Measurements from ENCODE around the gene C11orf97. TPM values are rescaled to one million over a fixed set of nuclear protein-coding genes. Genes with fewer than 3 reads are reported as not detected.

The C11orf97 gene
- total and polyA plus RNA-seq, 2 donors (not counting 3 experiments of a cell fraction or from before 2014, with no cell fraction given), result not detected

DNA sequence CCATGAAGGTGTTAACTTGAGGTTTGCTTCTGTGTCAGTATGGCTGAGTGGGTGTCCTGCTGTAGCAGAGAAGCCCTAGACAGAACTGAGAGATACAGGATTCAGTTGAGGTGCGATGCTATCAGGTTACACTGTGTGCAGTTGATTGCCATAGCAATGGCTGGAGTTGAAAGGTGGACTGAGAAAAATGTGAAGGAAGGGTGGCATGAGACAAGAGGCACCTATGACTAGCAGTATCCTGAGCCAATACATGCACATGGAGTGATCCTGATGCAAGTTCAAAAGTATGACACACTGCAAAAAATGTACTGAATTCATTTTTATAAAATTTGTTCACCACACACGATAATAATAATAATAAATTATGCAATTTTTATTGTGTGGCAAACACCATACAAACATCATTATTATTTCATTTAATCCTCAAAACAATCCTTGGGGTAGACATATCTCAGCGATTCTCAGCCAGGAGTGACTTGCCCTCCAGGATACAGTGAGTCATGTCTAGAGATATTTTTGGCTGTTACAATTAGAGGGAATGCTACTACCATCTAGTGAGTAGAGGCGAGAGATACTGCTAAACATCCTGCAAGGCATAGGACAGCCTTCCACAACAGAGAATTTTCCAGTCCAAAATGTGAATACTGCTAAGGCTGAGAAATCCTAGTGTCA, 51.1 kb downstream of the C11orf97 start:
- Histone ChIP-seq H3K4me1 (ENCODE audit: control insufficient read depth, extremely low read depth, insufficient read depth, low read length) (peaks cover 12% of the 10 kb centered on the region), H3K79me2 (ENCODE audit: control insufficient read depth, insufficient read depth, low read length) (no peaks in the 10 kb centered on the region), H3K4me2 (ENCODE audit: insufficient read depth, low read length) (no peak overlapping the region), H3K9me1 (replicated peaks; ENCODE audit: control insufficient read depth, extremely low read depth, insufficient read depth, low read length) (no peaks in the 10 kb centered on the region), H3K9me3 (replicated peaks; ENCODE audit: control insufficient read depth, insufficient read depth, low read length) (no peaks in the 10 kb centered on the region), H3K27me3 (ENCODE audit: control insufficient read depth in 2 of 2, insufficient read depth in 2 of 2, low read length in 2 of 2) (no peaks in the 10 kb centered on the region), H2AFZ (ENCODE audit: low read depth, low read length) (no peak overlapping the region), H4K20me1 (replicated peaks; ENCODE audit: control insufficient read depth, extremely low read depth, insufficient read depth, low read length) (no peaks in the 10 kb centered on the region), H3K9ac (replicated peaks; ENCODE audit: extremely low read depth, insufficient read depth, low read length) (no peak overlapping the region), H3K27ac (ENCODE audit: insufficient read depth, low read depth, low read length) (no peak overlapping the region), H3K36me3 (ENCODE audit: control insufficient read depth in 2 of 2, extremely low read depth in 1 of 2, insufficient read depth in 2 of 2, low read length in 2 of 2) (no peaks in the 10 kb centered on the region), H3K4me3 (replicated peaks in 1 of 3; ENCODE audit: insufficient read depth in 1 of 3, low read depth in 1 of 3, low read length in 3 of 3) (no peak overlapping the region)
- ChIA-PET POLR2A (no interaction called here), CTCF (no interaction called here)
- BruUV-seq (replicated peaks), result no TSS peak
- TF ChIP-seq JUN (IDR thresholded peaks at IDR 0.05; ENCODE audit: borderline replicate concordance, insufficient read depth, insufficient read length, low read depth) (peak; percentile 71), EZH2 (IDR thresholded peaks at IDR 0.05; ENCODE audit: borderline replicate concordance, low read depth, low read length, severe bottlenecking) (no peak), POLR2A (IDR thresholded peaks at IDR 0.05; ENCODE audit: low read depth, low read length) (no peak), GATA2 (IDR thresholded peaks at IDR 0.05; ENCODE audit: insufficient read depth, insufficient read length, low read depth, low read length) (no peak), FOS (IDR thresholded peaks at IDR 0.05; ENCODE audit: borderline replicate concordance, insufficient read depth, low read length) (peak; percentile 68)
- FAIRE-seq, result peak; percentile 94
- intact Hi-C loops (cut with micrococcal nuclease), result loop anchor here (1.0 kb wide), 1 partner anchor 44 kb away; no protein-coding TSS in a partner anchor
- peak; percentile 61 for DNase-seq (ENCODE audit: low read depth, low spot score)
- dilution Hi-C loops (cut with MboI; ENCODE audit: extremely low pct_ligation_motif_present, low sequenced_read_pairs), result no loop called here

DNA sequence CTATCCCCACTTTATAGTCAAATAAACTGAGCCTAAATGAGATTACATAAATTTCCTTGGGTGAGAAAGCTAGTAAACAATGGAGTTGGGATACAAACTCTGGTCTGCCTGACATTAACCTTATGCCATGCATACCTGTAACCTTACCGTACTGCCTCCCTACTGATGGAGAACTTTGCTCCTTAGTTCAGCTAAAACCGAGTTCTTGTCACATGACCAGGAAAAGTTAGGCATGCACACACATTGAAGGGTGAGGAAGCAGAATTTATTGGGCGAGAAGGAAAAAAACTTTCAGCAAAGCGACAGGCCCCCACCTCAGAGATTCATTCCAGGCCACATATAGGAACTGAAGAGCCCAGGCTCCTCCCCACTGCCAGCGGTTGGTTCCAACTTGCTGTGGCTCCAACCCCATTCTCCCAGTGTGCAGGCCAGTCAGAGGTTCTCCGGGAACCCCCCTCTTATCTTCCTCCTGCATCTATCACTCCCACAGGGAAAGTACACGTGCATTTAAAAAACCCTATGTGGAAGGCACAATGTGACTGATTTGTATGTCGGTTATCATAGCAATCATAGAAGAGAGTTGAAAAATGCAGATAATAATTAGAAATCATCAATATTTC, 51.7 kb downstream of the C11orf97 start:
- FAIRE-seq, result no peak

More for the DNA sequence above, 51.7 kb downstream of the C11orf97 start:
- BruUV-seq (replicated peaks), result no TSS peak
- dilution Hi-C loops (cut with MboI; ENCODE audit: extremely low pct_ligation_motif_present, low sequenced_read_pairs), result no loop called here
- Histone ChIP-seq H3K4me2 (ENCODE audit: insufficient read depth, low read length) (no peak overlapping the region), H3K79me2 (ENCODE audit: control insufficient read depth, insufficient read depth, low read length) (no peaks in the 10 kb centered on the region), H3K36me3 (ENCODE audit: control insufficient read depth in 2 of 2, extremely low read depth in 1 of 2, insufficient read depth in 2 of 2, low read length in 2 of 2) (no peaks in the 10 kb centered on the region), H3K27ac (ENCODE audit: insufficient read depth, low read depth, low read length) (no peak overlapping the region), H2AFZ (ENCODE audit: low read depth, low read length) (no peak overlapping the region), H3K27me3 (ENCODE audit: control insufficient read depth in 2 of 2, insufficient read depth in 2 of 2, low read length in 2 of 2) (no peaks in the 10 kb centered on the region), H3K4me1 (ENCODE audit: control insufficient read depth, extremely low read depth, insufficient read depth, low read length) (peaks cover 12% of the 10 kb centered on the region), H3K9me3 (replicated peaks; ENCODE audit: control insufficient read depth, insufficient read depth, low read length) (no peaks in the 10 kb centered on the region), H3K4me3 (replicated peaks in 1 of 3; ENCODE audit: insufficient read depth in 1 of 3, low read depth in 1 of 3, low read length in 3 of 3) (no peak overlapping the region), H3K9me1 (replicated peaks; ENCODE audit: control insufficient read depth, extremely low read depth, insufficient read depth, low read length) (no peaks in the 10 kb centered on the region), H3K9ac (replicated peaks; ENCODE audit: extremely low read depth, insufficient read depth, low read length) (no peak overlapping the region), H4K20me1 (replicated peaks; ENCODE audit: control insufficient read depth, extremely low read depth, insufficient read depth, low read length) (no peaks in the 10 kb centered on the region)
- intact Hi-C loops (cut with micrococcal nuclease), result loop anchor here (1.0 kb wide), 1 partner anchor 45 kb away; no protein-coding TSS in a partner anchor
- TF ChIP-seq, protein P1, sequence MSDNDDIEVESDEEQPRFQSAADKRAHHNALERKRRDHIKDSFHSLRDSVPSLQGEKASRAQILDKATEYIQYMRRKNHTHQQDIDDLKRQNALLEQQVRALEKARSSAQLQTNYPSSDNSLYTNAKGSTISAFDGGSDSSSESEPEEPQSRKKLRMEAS (IDR thresholded peaks at IDR 0.05; ENCODE audit: insufficient read depth, insufficient read length), result no peak
- TF ChIP-seq FOS (IDR thresholded peaks at IDR 0.05; ENCODE audit: borderline replicate concordance, insufficient read depth, low read length) (no peak), POLR2A (IDR thresholded peaks at IDR 0.05; ENCODE audit: low read depth, low read length) (no peak), POLR2AphosphoS5 (IDR thresholded peaks at IDR 0.05; ENCODE audit: insufficient read depth, low read depth, low read length) (no peak), EZH2 (IDR thresholded peaks at IDR 0.05; ENCODE audit: borderline replicate concordance, low read depth, low read length, severe bottlenecking) (no peak), MYC (IDR thresholded peaks at IDR 0.05; ENCODE audit: low read depth, low read length) (no peak), CTCF (IDR thresholded peaks at IDR 0.05; ENCODE audit: extremely low read depth in 1 of 2, insufficient read depth in 1 of 2, low read depth in 1 of 2, low read length in 2 of 2) (no peak), JUN (IDR thresholded peaks at IDR 0.05; ENCODE audit: borderline replicate concordance, insufficient read depth, insufficient read length, low read depth) (no peak), GATA2 (IDR thresholded peaks at IDR 0.05; ENCODE audit: insufficient read depth, insufficient read length, low read depth, low read length) (no peak)
- CTCF ChIA-PET, result interaction anchor here (0.6 to 1.7 kb wide), 2 partner anchors 42 to 206 kb away, joined by 3 to 8 read pairs; no protein-coding TSS in a partner anchor
- POLR2A ChIA-PET, result no interaction called here
- no peak for DNase-seq (ENCODE audit: low read depth, low spot score)
